T-helper 2 cell treated with Interferon-gamma antibody and Interleukin-4, amounts not matched to agents 5 μg/mL and 100 μg/mL, for 36 hours (primary cell): ENCODE data around the gene C5orf15.

Experiments
- DNase-seq: peaks from one replicate; pipeline ENCODE4 v3.0.0; 2021; ENCODE audit warnings: low spot score
- H3K27ac Mint-ChIP-seq: one replicate; pipeline ENCODE4 v1.8.0; 2021; ENCODE audit warnings: mild to moderate bottlenecking, mixed read lengths
- H3K27me3 Mint-ChIP-seq: one replicate; pipeline ENCODE4 v1.8.0; 2021; ENCODE audit warnings: low read depth, mixed read lengths
- H3K36me3 Mint-ChIP-seq: one replicate; pipeline ENCODE4 v1.8.0; 2021; ENCODE audit warnings: low read depth, mixed read lengths
- H3K4me1 Mint-ChIP-seq: one replicate; pipeline ENCODE4 v1.8.0; 2021; ENCODE audit warnings: low read depth, mixed read lengths
- H3K4me3 Mint-ChIP-seq: one replicate; pipeline ENCODE4 v1.8.0; 2022; ENCODE audit warnings: mild to moderate bottlenecking, moderate library complexity, mixed read lengths
- H3K9me3 Mint-ChIP-seq: one replicate; pipeline ENCODE4 v1.8.0; 2021; ENCODE audit warnings: mixed read lengths

C5orf15 gene

GRCh38 chr5:133968204-133968980 lies at the start of gene C5orf15:
TSS of gene C5orf15 (minus strand) at chr5:133968625. CDS start at chr5:133968584, 41 bp downstream.
- Mint-ChIP-seq H3K9me3 (peaks cover 3% of the 10 kb centered on the region), H3K4me1 (peaks cover 30% of the 10 kb centered on the region), H3K4me3 (peak within 1 kb of the TSS; percentile 97), H3K27ac (peak within 1 kb of the TSS; percentile 93), H3K36me3 (peaks cover 31% of the 10 kb centered on the region), H3K27me3 (no peaks in the 10 kb centered on the region)
- DNase-seq = peak; percentile 94

DNA sequence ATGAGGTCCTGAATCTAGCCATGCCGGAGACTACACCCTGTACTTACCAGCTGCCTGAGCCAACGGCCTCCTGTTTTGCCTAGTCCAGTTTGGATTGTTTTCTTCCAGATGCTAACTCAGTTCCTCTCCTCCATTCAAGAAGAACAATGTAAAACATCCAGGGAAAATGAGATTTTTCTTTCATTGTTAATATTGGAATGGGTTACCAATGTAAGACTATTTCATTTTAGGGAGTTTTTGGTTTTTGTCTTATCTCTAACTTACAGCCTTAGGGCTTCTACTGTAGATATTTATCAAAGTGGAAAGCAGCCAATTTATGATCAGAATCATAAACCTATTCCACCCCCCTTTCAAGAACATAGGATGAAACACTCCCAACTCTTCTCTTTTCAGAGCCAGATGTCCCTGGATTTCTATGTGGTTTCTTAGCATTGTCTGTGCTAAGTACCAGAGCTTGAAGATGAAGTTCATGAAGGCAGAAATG lies 39.9 kb upstream of the C5orf15 start:
- no peak overlapping the region for H3K4me3 Mint-ChIP-seq
- H3K27ac Mint-ChIP-seq = no peak overlapping the region
- no peaks in the 10 kb centered on the region for H3K9me3 Mint-ChIP-seq

DNA sequence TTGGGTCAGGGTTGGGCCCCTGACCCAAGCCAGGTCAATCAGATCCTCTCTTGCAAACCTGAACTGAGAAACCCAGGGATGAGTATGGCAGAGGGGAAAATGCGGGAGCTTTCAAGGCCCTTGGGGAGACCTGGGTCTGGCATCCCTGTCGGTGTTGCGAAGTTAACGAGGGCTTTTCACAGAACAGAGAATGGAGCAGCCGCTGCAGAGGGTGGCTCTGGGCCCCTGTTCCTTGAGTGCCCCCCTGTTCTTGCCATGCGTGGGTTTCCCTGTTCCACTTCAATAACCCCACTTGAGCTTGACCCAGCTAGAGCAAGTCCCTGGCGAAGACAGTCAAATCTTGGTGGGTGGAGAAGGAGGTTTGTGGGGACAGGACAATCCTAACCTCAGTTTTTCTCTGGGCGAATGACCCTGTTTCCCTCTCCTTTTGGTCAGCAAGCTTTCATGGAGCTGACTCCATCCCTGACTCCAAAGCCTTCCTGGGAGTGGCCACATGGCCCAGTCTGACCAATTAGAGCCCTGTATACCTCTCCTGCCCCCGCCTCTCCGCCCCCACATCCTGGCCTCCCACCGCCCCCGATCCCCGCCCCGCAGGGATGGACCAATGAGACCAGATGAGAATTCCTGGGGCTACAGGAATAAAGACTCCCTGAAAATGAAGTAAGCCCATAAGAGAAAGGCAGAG lies 39.3 kb upstream of the C5orf15 start:
- H3K27ac Mint-ChIP-seq = no peak overlapping the region

More for the DNA sequence above, 39.9 kb upstream of the C5orf15 start:
- Mint-ChIP-seq H3K4me1 (peaks cover 9% of the 10 kb centered on the region), H3K27me3 (peaks cover 20% of the 10 kb centered on the region), H3K36me3 (peaks cover 10% of the 10 kb centered on the region)
- no peak for DNase-seq

DNA sequence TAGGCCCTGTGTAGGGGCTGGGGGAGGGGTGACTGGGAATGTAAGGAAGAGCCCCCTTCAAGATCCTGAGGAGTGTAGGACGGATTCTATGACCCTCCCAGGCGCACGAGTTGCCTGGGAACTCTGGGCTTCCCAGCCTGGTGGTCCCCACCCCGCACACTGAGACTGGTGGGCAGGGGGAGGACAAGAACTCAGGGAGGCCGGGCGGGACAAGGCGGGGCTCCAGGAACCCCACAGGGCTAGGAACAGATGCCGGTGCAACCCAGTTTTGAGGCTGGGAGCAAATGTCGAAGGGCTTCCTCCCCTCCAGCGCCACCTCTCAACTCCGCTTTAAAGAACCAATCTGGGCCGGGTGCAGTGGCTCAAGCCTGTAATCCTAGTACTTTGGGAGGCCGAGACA lies 37.7 kb upstream of the C5orf15 start:
- no peaks in the 10 kb centered on the region for H3K9me3 Mint-ChIP-seq
- DNase-seq = no peak
- peak overlapping the region; percentile 91 for H3K4me3 Mint-ChIP-seq
- peaks cover 26% of the 10 kb centered on the region for H3K36me3 Mint-ChIP-seq
- peaks cover 24% of the 10 kb centered on the region for H3K4me1 Mint-ChIP-seq
- H3K27me3 Mint-ChIP-seq = peaks cover 4% of the 10 kb centered on the region
- peak overlapping the region; percentile 88 for H3K27ac Mint-ChIP-seq

More for the DNA sequence above, 39.3 kb upstream of the C5orf15 start:
- no peak for DNase-seq
- no peaks in the 10 kb centered on the region for H3K9me3 Mint-ChIP-seq
- H3K4me1 Mint-ChIP-seq = peaks cover 14% of the 10 kb centered on the region
- H3K27me3 Mint-ChIP-seq = peaks cover 14% of the 10 kb centered on the region
- peaks cover 14% of the 10 kb centered on the region for H3K36me3 Mint-ChIP-seq
- H3K4me3 Mint-ChIP-seq = no peak overlapping the region

DNA sequence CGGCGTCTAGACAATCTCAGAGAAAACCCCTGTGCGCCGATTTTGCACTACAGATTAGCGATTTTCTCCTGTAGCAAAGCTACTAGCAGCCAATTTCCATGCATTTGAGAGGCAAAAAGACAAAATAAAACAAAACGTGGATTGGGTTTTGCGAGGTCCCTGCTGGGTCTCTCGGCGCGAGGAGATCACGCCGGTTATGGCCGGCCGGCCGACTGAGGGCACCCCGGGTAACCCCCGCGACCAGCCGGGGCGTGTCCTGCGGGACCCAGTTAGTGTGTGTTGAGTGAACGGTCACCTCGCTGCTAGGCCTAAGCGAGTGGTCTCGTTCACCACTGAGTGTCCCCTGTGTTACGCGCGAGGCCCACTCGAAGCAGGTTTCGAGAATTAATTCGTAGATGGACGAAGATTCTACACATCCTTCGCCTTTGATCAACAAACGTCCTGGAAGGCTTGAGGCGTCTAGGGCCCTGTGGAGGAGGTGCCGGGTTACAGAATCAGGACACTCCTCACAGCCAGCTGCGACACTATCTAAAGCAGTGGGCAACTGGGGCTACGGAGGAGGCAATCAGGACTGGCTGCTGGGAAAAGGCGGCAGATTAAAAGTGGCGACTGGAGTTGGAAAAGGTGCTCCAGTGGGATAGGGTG lies 37.1 kb upstream of the C5orf15 start:
- H3K4me1 Mint-ChIP-seq = peaks cover 28% of the 10 kb centered on the region
- H3K27ac Mint-ChIP-seq = peak overlapping the region; percentile 88
- no peaks in the 10 kb centered on the region for H3K9me3 Mint-ChIP-seq
- no peaks in the 10 kb centered on the region for H3K27me3 Mint-ChIP-seq
- H3K36me3 Mint-ChIP-seq = peaks cover 29% of the 10 kb centered on the region
- DNase-seq = no peak
- H3K4me3 Mint-ChIP-seq = peak overlapping the region; percentile 91

GRCh38 chr5:134004626-134005416 lies 36.4 kb upstream of the C5orf15 start, which contains the start of gene VDAC1:
TSS of gene VDAC1 (minus strand) at chr5:134004975. CDS start at chr5:133993012, 11,963 bp downstream.
- Mint-ChIP-seq H3K4me3 (peak within 1 kb of the TSS; percentile 91), H3K4me1 (peaks cover 34% of the 10 kb centered on the region), H3K27ac (peak within 1 kb of the TSS; percentile 88), H3K9me3 (no peaks in the 10 kb centered on the region), H3K36me3 (peaks cover 31% of the 10 kb centered on the region), H3K27me3 (no peaks in the 10 kb centered on the region)
- peak; percentile 80 for DNase-seq

GRCh38 chr5:134003817-134004625 lies 35.6 kb upstream of the C5orf15 start:
- DNase-seq = peak; percentile 69
- Mint-ChIP-seq H3K4me1 (peaks cover 40% of the 10 kb centered on the region), H3K36me3 (peaks cover 33% of the 10 kb centered on the region)

DNA sequence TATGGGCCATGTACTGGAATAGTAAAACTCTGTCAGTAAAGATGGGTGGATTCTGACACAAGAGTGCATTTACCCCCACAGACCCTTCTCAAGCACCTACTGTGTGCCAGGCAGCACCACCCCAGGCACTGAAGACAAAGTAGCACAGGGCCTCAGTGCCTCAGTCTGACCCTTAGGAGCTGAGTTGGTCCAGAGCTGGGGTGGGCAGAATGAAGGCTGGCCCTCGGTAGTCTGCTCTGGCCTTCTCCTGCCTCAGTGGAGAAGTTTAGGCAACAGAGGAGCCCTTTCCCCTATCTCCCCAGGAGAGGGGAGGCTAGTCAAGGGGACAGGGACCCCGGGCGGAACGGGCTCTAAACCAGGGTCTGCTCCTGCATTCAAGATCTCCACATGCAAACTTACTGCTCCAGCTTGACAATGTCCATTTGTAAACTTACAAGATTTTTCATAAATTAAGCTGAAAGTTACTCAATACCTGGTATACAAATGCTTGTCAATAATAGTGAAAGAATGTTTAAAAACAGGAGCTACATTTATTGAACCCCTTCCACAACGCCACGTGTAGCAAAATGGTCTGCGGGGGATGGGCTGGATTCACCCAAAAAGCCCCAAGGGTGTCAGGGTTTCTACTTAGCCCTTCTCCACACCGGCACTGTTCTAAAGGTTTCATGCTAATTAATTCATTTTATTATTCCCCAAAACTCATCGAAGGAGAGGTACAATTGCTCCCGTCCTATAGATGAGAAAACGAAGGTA lies 34.8 kb upstream of the C5orf15 start:
- Mint-ChIP-seq H3K9me3 (no peaks in the 10 kb centered on the region), H3K27me3 (no peaks in the 10 kb centered on the region), H3K4me1 (peaks cover 40% of the 10 kb centered on the region), H3K27ac (peak overlapping the region; percentile 86), H3K4me3 (peak overlapping the region; percentile 84), H3K36me3 (peaks cover 33% of the 10 kb centered on the region)
- no peak for DNase-seq

More at GRCh38 chr5:134003817-134004625, 35.6 kb upstream of the C5orf15 start:
- Mint-ChIP-seq H3K4me3 (peak overlapping the region; percentile 84), H3K9me3 (no peaks in the 10 kb centered on the region), H3K27ac (peak overlapping the region; percentile 86), H3K27me3 (no peaks in the 10 kb centered on the region)

- Mint-ChIP-seq H3K36me3 (peaks cover 33% of the 10 kb centered on the region), H3K4me3 (peak overlapping the region; percentile 84), H3K9me3 (no peaks in the 10 kb centered on the region), H3K27ac (peak overlapping the region; percentile 22), H3K27me3 (no peaks in the 10 kb centered on the region), H3K4me1 (peaks cover 42% of the 10 kb centered on the region)
- no peak for DNase-seq
These were observed 33.7 kb upstream of the C5orf15 start for GRCh38 chr5:134001938-134002731.

GRCh38 chr5:134000696-134001453 lies 32.5 kb upstream of the C5orf15 start:
- no peaks in the 10 kb centered on the region for H3K27me3 Mint-ChIP-seq
- H3K4me3 Mint-ChIP-seq = no peak overlapping the region

DNA sequence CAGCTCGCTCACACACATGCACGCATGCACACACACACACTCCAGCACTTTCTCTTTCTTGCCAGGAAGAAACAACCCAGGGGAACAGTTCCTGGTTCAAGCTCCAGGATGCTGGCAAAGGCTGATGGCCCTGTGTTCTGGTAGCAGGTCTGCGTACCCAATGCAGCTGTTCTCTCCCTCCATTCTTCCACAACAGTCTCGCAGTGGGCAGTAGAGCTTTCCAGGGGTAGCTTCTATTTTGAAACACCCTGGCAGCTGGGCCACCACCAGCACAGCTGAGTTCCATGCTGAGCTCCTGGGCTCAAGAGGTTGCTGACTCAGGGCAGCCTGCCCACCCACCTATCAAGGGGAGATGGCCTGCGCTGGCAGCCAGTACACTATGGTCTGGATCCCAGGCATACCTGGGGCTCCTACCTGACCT lies 31.7 kb upstream of the C5orf15 start:
- Mint-ChIP-seq H3K4me3 (no peak overlapping the region), H3K27ac (no peak overlapping the region), H3K9me3 (no peaks in the 10 kb centered on the region), H3K4me1 (peaks cover 45% of the 10 kb centered on the region), H3K36me3 (peaks cover 28% of the 10 kb centered on the region), H3K27me3 (no peaks in the 10 kb centered on the region)
- no peak for DNase-seq

More at GRCh38 chr5:134000696-134001453, 32.5 kb upstream of the C5orf15 start:
- H3K9me3 Mint-ChIP-seq = no peaks in the 10 kb centered on the region
- H3K4me1 Mint-ChIP-seq = peaks cover 46% of the 10 kb centered on the region
- H3K27ac Mint-ChIP-seq = no peak overlapping the region
- DNase-seq = no peak
- H3K36me3 Mint-ChIP-seq = peaks cover 32% of the 10 kb centered on the region
